GM12892 (cell line): ENCODE data around the gene COLGALT1.

Source experiments
- DNase-seq: peaks from one replicate; pipeline ENCODE4 v3.0.0; 2011; ENCODE audit not compliant: insufficient read length
- FAIRE-seq: peaks from 2 replicates; lab custom pipeline; 2011; peaks lifted over from hg19 to GRCh38; lab: Jason Lieb, UNC
- POLR2A ChIP-seq: IDR thresholded peaks from 2 replicates; pipeline ENCODE4 v1.6.1; 2011; ENCODE audit warnings: low read depth, low read length, control low read depth
- POLR2AphosphoS5 ChIP-seq: IDR thresholded peaks from 2 replicates; pipeline ENCODE4 v1.6.1; 2011; ENCODE audit warnings: low read depth, low read length, control low read depth
- TAF1 ChIP-seq: IDR thresholded peaks from 2 replicates; pipeline ENCODE4 v1.6.1; 2011; ENCODE audit warnings: low read depth, mild to moderate bottlenecking, control low read depth, low read length, borderline replicate concordance

The COLGALT1 gene

DNA sequence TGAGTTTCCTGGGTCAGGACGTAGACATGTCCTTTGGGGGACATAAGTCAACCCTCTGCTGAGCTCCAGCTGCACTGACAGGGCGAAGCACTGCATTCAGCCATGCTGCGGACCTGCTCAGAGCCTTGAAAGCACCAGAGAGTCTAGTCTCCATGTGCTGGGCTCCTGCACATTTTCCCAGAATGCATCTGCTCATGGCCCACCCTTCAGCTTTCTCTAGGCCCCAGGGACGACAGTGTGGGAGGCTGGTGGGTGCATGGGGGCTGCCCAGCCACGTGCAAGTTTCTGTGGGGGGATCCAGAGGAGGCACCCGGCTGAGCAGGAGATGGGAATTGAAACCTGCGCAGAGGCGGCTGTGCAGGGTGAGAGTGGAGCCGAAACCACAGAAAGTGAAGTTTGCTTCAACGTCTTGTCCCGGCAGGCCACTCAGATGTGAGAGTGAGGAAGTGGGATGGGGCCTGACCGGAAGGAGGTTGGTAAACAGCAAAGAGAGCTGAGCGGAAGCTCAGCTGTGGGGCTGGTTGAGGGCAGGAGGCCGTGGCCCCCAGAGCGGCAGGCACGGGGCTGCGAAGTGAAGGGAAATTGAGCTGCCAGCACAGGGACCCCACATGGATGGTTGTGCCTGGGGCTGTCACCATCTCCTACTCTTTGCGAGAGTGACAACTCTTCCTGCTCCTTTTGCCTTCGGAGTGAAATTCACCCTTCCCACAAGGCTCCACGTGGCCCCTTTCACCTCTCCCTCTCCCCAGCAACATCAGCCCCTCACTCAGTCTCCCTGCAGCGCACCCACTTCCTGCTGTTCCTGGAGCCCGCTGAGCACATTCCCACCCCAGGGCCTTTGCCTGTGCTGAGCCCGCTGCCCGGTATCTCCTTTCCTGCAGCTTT, 32.2 kb upstream of the COLGALT1 start:
- DNase-seq, result peak; percentile 84
- FAIRE-seq, result peak; percentile 99

GRCh38 chr19:17524651-17525050, 30.8 kb upstream of the COLGALT1 start:
- DNase-seq (no peak), FAIRE-seq (no peak)
- no peak for TF ChIP-seq POLR2A
- no peak for TF ChIP-seq TAF1
- no peak for TF ChIP-seq POLR2AphosphoS5

More for the DNA sequence above, 32.2 kb upstream of the COLGALT1 start:
- TF ChIP-seq POLR2A (peak; percentile 65), TAF1 (peak; percentile 31; the same call in 1 of the 2 replicates), POLR2AphosphoS5 (peak; percentile 73; the same call in 1 of the 2 replicates)

- TF ChIP-seq POLR2A (no peak), TAF1 (no peak), POLR2AphosphoS5 (no peak)
- DNase-seq, result no peak
- FAIRE-seq, result no peak
Measured at GRCh38 chr19:17525141-17525540, 30.3 kb upstream of the COLGALT1 start.

- FAIRE-seq, result peak; percentile 87
- DNase-seq, result peak; percentile 76
Measured at GRCh38 chr19:17526922-17527321, 28.5 kb upstream of the COLGALT1 start.

DNA sequence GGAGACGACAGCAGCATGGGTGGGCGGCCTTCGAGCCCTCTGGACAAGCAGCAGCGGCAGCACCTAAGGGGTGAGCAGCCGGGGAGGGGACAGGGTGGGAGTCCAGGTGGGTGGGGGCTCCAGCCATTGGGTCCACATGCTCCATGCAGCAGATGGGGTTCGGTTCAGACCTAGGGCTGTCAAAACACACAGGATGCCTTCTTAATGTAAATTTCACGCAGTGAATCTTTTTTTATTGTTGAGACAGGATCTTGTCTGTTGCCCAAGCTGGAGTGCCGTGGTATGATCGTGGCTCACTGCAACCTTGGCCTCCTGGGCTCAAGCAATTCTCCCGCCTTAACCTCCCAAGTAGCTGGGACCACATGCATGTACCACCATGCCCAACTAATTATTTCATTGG, 28.1 kb upstream of the COLGALT1 start:
- DNase-seq (no peak), FAIRE-seq (no peak)
- TF ChIP-seq POLR2AphosphoS5, result no peak
- no peak for TF ChIP-seq TAF1
- no peak for TF ChIP-seq POLR2A

More at GRCh38 chr19:17526922-17527321, 28.5 kb upstream of the COLGALT1 start:
- no peak for TF ChIP-seq POLR2AphosphoS5

- TF ChIP-seq POLR2A (no peak), TAF1 (no peak), POLR2AphosphoS5 (no peak)
- FAIRE-seq (no peak), DNase-seq (no peak)
Measured at GRCh38 chr19:17528610-17529009, 26.8 kb upstream of the COLGALT1 start.

- FAIRE-seq (no peak), DNase-seq (no peak)
Measured at GRCh38 chr19:17529239-17530158, 25.9 kb upstream of the COLGALT1 start.

DNA sequence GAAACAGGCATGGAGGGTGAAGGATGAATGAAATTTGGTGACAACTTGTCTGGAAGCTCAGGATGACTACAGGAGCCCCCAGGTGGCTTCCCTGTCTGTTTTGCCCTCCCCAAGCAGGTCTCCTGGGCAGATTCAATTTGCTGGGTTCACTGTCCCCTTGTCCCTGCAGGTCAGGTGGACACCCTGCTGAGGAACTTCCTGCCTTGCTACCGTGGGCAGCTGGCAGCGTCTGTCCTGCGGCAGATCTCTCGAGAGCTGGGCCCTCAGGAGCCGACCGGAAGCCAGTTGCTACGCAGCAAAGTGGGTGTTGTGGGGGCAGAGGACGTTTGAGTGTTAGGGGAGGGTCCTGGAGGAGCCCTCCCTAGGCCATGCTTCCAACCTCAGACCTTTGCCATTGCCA, 24.9 kb upstream of the COLGALT1 start:
- DNase-seq, result no peak
- TF ChIP-seq TAF1 (no peak), POLR2AphosphoS5 (no peak), POLR2A (no peak)
- no peak for FAIRE-seq

More at GRCh38 chr19:17529239-17530158, 25.9 kb upstream of the COLGALT1 start:
- TF ChIP-seq TAF1, result no peak

- FAIRE-seq (no peak), DNase-seq (no peak)
- TF ChIP-seq TAF1 (no peak), POLR2A (no peak), POLR2AphosphoS5 (no peak)
Measured at GRCh38 chr19:17532116-17532515, 23.3 kb upstream of the COLGALT1 start.

DNA sequence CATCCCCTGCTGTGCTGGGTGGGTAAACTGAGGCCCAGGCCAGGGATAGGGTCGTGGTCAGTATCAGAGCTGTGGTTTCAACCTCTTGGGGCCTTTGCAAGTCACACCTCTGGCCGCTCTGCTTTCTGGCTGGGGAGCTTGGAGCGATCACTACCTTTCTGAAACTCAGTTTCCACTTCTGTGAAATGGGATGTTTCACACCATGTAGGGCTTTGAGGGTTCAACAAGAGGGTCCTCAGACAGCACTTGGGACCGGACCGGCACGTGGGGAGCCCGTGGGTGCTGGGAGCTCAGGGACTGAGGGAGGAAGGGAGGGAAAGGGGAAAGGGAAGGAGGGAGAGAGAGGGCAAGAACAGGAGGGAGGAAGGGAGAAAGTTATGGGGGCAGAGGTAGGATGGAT, 22.9 kb upstream of the COLGALT1 start:
- TF ChIP-seq POLR2AphosphoS5 (no peak), TAF1 (no peak)
- no peak for DNase-seq
- FAIRE-seq, result no peak

DNA sequence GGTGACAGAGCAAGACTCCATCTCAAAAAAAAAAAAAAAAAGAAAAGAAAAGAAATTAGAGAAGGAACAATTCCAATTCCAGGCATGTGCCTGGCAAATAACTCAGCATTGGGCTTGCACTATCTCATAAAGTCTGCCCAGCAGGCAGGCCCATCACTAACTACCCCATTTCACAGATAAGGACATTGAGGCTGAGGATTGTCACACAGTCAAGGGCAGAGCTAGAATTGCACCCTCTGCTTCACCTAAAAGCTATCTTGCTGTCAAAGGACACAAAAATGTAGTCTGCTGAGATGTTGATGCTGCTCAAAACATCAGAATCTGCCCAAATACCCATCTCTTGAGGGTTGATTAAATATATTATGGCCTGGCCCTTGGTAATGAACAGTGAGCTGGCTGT, 20.7 kb upstream of the COLGALT1 start:
- TF ChIP-seq TAF1, result no peak
- TF ChIP-seq POLR2A, result no peak
- TF ChIP-seq POLR2AphosphoS5, result no peak
- no peak for FAIRE-seq
- no peak for DNase-seq

- TF ChIP-seq TAF1 (no peak), POLR2AphosphoS5 (no peak), POLR2A (no peak)
- no peak for DNase-seq
- no peak for FAIRE-seq
Measured at GRCh38 chr19:17536955-17537354, 18.5 kb upstream of the COLGALT1 start.
